HUES48 (cell line): ENCODE measurements around the gene EFCAB7.

Source experiments
- H3K27ac ChIP-seq: one replicate; pipeline ENCODE4 v1.7.0; 2013; ENCODE audit warnings: low read depth, low read length, inconsistent platforms
- H3K27me3 ChIP-seq: 2 replicates; pipeline ENCODE4 v1.6.1; 2013; ENCODE audit warnings: mild to moderate bottlenecking, low read length; ENCODE audit not compliant: control insufficient read depth, insufficient read depth
- H3K36me3 ChIP-seq: 2 replicates; pipeline ENCODE4 v1.6.1; 2013; ENCODE audit warnings: low read length; ENCODE audit not compliant: control insufficient read depth, insufficient read depth
- H3K4me1 ChIP-seq: 2 replicates; pipeline ENCODE4 v1.6.1; 2013; ENCODE audit warnings: mild to moderate bottlenecking, low read length; ENCODE audit not compliant: control insufficient read depth, insufficient read depth
- H3K4me3 ChIP-seq: 2 replicates; pipeline ENCODE4 v1.5.1; 2013; ENCODE audit warnings: mild to moderate bottlenecking, low read depth, low read length
- H3K9ac ChIP-seq: 2 replicates; pipeline ENCODE4 v1.6.1; 2013; ENCODE audit warnings: mild to moderate bottlenecking, low read depth, low read length, moderate library complexity
- H3K9me3 ChIP-seq: 2 replicates; pipeline ENCODE4 v1.6.1; 2013; ENCODE audit warnings: low read length; ENCODE audit not compliant: control insufficient read depth, insufficient read depth

The EFCAB7 gene

DNA sequence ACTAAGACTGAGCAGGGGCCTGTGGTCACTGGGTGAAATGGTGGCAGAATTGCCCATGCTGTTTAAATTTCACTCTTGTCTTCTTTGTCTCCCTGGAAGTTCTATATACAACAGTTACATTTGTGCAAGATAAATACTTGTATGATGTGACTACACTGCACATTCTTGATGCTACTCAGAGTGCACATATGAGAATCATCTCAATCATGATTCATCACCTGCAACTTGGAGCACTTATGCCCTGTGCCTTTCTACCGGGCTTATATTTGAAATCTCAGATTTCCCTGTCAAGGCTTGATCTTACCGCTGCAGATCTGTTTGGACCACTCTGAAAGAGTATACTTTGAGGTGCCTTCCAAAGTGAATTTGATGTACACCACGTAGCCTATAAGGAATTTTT lies 80.5 kb downstream of the EFCAB7 start:
- H3K9me3 ChIP-seq: no peaks in the 10 kb centered on the region
- no peak overlapping the region for H3K4me3 ChIP-seq
- H3K36me3 ChIP-seq: no peaks in the 10 kb centered on the region
- no peak overlapping the region for H3K27ac ChIP-seq
- H3K9ac ChIP-seq: no peak overlapping the region
- no peaks in the 10 kb centered on the region for H3K27me3 ChIP-seq
- peaks cover 8% of the 10 kb centered on the region for H3K4me1 ChIP-seq

DNA sequence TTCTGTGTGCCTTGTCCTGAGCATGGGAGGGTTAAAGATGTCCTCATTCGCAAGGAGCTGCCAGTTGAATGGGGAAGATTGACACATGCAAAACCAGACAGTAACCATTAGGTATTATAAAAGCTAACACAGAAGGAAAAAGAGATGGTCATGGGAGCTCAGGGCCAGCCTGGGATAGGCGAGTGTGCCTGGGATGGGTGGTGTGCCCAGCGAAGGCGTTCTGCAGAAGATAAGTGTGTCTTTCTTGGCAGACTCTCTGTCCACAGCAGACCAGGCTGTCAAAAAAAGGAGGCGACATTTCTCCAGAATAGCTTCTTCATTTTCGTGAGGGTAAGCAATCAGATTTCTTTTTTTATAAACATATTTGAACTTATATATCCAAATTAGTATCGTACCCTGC lies 84.0 kb downstream of the EFCAB7 start:
- Histone ChIP-seq H3K9me3 (no peaks in the 10 kb centered on the region), H3K36me3 (no peaks in the 10 kb centered on the region), H3K27ac (no peak overlapping the region), H3K4me3 (no peak overlapping the region), H3K27me3 (no peaks in the 10 kb centered on the region), H3K9ac (no peak overlapping the region), H3K4me1 (peaks cover 2% of the 10 kb centered on the region; the same call in 1 of the 2 replicates)

DNA sequence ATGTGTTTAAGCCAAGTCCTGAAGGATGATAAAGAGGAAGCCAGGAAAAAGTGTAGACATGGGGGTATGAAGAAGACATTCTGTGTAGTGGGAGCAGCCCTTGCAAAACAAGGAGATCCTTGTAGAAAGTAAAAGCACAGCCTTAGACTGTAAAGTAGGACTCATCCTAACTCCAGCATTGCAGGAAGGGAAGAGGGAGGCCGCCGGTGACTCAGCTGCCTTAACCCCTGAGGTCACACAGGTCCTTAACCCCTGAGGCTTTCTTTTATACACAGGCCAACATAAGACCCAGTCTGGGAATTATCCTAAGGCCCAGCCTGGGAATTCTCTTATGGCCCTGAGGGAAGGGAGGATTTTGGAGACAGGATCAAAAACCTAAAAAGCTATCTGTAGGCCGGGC lies 87.9 kb downstream of the EFCAB7 start:
- Histone ChIP-seq H3K4me3 (no peak overlapping the region), H3K9me3 (no peaks in the 10 kb centered on the region), H3K36me3 (no peaks in the 10 kb centered on the region), H3K9ac (no peak overlapping the region), H3K4me1 (peaks cover 16% of the 10 kb centered on the region), H3K27me3 (no peaks in the 10 kb centered on the region), H3K27ac (peak overlapping the region; percentile 9)

DNA sequence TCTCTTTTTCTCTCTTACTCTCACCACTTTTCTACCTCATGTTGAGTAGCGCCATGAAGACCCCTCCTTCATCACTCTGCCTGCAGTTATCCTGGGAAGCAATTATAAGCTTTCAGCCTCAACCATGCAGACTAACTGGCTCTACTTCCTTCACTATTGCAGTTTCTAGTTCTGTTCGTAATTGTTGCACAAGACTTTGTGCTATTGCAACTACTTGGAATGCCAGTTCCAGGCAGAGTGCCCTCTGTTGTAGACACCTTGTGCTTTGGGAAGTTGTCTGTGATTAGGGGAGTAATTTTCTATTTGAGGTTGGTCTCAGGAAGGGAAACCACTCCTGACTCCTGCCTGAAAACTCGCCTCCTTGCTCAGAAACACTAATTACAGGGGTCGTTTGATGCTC lies 89.2 kb downstream of the EFCAB7 start:
- H3K27ac ChIP-seq: peak overlapping the region; percentile 3
- H3K36me3 ChIP-seq: no peaks in the 10 kb centered on the region
- peaks cover 22% of the 10 kb centered on the region for H3K4me1 ChIP-seq
- no peak overlapping the region for H3K4me3 ChIP-seq
- H3K9me3 ChIP-seq: no peaks in the 10 kb centered on the region
- H3K9ac ChIP-seq: no peak overlapping the region
- H3K27me3 ChIP-seq: no peaks in the 10 kb centered on the region

DNA sequence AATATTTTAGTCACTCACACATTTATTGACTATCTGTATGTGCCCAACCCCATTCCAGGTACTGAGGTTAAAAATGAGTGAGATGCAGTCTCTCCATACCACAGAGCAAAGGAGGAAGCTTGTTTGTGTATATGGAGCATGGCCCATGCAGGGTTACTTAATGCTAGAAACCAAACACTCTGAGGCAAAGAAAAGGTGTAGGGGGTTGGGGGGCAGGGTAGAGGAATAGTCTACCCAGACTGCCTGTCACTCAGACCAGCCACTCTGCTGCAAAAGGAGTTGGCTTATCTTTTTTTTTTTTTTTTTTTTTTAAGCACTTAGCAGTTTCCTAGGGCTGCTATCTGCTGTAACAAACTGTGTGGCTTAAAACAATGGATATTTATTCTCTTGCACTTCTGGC lies 89.6 kb downstream of the EFCAB7 start:
- Histone ChIP-seq H3K4me1 (peaks cover 22% of the 10 kb centered on the region), H3K36me3 (no peaks in the 10 kb centered on the region), H3K27ac (peak overlapping the region; percentile 3), H3K4me3 (no peak overlapping the region), H3K9ac (no peak overlapping the region), H3K9me3 (no peaks in the 10 kb centered on the region), H3K27me3 (no peaks in the 10 kb centered on the region)

DNA sequence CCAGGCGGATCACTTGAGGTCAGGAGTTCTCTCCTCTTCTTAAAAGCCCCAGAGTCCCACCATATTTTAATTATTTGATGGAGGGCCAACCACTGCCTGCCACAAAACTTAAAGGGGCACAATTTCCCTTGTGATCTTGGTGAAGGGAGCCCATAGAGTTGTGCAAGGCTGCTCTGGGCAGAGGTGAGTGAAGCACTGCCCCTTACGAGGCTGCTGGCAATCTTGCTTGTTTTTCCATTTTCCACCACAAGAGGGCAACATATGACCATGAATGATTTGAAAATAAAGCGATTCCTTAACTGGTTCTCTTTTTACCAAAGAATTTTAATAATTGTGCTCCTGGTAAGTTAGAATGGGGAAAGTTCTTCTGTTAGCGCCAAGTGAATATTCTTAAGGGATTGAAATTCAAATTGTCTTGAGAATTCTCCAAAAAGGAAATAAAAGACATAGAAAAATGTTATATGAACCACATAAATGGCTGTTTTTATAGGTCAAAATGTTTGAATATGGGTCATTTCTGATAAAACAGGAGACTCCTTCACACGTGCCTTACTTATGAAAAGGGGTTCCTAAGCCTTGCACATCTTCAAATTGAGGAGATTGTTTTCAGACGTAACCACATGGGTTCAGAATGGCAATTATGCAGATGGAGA lies 92.6 kb downstream of the EFCAB7 start:
- Histone ChIP-seq H3K4me3 (no peak overlapping the region), H3K4me1 (peaks cover 22% of the 10 kb centered on the region), H3K27ac (no peak overlapping the region), H3K9me3 (no peaks in the 10 kb centered on the region), H3K36me3 (no peaks in the 10 kb centered on the region), H3K9ac (no peak overlapping the region), H3K27me3 (no peaks in the 10 kb centered on the region)

DNA sequence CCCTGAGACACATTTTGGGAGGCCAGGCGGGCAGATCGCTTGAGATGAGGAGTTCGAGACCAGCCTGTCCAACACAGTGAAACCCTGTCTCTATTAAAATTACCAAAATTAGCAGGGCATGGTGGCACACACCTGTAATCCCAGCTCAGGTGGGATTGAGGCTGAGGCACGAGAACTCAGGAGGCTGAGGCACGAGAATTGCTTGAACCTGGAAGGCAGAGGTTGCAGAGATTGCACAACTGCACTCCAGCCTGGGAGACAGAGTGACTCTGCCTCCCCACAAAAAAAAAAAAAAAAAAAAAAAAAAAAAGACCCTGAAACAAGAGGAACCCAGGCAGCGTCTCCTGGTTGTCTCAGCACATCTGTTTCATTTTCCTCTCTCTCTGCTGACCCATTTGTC lies 94.1 kb downstream of the EFCAB7 start:
- H3K4me1 ChIP-seq: peaks cover 19% of the 10 kb centered on the region
- H3K27me3 ChIP-seq: no peaks in the 10 kb centered on the region
- no peak overlapping the region for H3K4me3 ChIP-seq
- H3K36me3 ChIP-seq: no peaks in the 10 kb centered on the region
- no peak overlapping the region for H3K27ac ChIP-seq
- H3K9me3 ChIP-seq: no peaks in the 10 kb centered on the region
- no peak overlapping the region for H3K9ac ChIP-seq

DNA sequence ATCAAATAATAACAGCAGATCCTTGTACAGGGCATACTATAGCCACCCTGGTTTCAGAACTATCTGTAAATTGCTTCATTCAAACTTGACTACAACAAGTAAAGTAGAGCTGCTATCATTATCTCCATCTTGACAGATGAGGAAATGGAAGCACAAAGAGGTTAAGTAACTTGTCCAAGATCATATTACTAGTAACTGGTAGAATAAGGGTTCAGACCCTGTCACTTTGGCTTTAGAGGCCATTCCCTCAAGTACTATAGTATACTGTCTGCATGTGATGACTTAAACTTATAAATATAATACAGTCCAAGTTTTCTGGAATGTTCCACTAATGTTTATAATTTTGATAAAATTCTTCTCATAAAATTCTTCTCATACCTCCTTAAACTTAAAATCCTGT lies 94.7 kb downstream of the EFCAB7 start:
- Histone ChIP-seq H3K27ac (no peak overlapping the region), H3K4me1 (peaks cover 13% of the 10 kb centered on the region), H3K27me3 (no peaks in the 10 kb centered on the region)

DNA sequence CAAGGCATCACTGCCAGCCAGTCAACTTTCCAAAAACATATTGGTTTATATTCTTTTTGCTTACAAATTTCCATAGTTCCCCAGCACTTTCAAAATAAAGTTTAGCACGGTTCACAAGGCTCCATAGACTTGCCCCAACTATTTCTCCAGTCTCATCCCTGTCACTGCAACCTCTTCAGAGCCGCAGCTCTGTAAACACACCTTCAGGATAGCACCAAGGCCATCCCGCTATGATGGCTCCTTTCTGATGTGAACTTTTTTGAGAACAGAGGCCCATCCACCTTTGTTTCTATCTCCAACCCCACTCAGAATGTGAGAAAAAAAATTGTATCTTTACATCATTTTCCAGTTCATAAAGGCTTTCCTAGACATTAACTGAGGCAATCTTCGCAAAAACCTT lies 96.2 kb downstream of the EFCAB7 start:
- Histone ChIP-seq H3K27ac (no peak overlapping the region), H3K36me3 (no peaks in the 10 kb centered on the region), H3K4me1 (peaks cover 11% of the 10 kb centered on the region), H3K9me3 (no peaks in the 10 kb centered on the region), H3K4me3 (no peak overlapping the region), H3K27me3 (no peaks in the 10 kb centered on the region), H3K9ac (no peak overlapping the region)

More for the DNA sequence above, 94.7 kb downstream of the EFCAB7 start:
- no peak overlapping the region for H3K4me3 ChIP-seq
- H3K9me3 ChIP-seq: no peaks in the 10 kb centered on the region
- H3K36me3 ChIP-seq: no peaks in the 10 kb centered on the region
- no peak overlapping the region for H3K9ac ChIP-seq

DNA sequence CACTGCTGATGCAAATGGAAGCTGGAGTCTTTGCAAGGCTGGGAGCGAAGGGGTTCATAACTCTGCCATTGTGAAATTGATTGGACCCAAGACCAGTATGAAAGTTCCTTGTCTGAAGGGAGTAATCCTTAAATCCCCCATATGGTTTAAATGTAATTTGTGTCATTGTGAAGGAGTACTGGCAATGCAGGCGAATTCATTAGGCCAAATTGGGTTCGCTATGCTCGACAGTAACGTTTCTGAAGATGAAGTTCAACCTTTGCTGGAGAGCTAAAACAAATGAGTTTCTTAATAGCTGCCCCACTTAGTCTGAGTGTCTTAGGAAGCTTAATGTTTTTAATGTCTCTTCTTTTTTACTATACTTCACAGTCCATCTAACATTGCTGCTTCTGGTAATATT lies 97.3 kb downstream of the EFCAB7 start:
- no peaks in the 10 kb centered on the region for H3K27me3 ChIP-seq
- no peak overlapping the region for H3K9ac ChIP-seq
- no peaks in the 10 kb centered on the region for H3K36me3 ChIP-seq
- H3K4me1 ChIP-seq: peaks cover 11% of the 10 kb centered on the region
- no peaks in the 10 kb centered on the region for H3K9me3 ChIP-seq
- no peak overlapping the region for H3K4me3 ChIP-seq
- H3K27ac ChIP-seq: no peak overlapping the region

DNA sequence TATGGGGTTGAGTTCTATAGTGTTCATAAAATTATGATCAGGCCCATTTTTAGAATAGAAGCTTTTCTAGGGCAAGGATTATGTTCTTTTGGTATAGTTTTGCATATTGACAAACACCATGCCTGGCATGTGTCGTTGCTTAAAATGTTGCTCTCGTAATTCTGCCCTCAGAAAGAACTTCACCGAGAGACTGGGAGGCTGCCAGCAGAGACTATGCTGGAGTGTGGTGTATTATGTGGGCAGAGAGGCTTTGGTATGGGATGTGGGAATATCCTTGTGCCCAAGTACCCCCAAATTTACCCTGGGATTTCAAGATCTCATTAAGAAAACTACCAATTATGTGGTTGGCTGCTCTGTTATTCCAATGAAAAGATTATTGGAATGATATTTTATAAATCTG lies 97.8 kb downstream of the EFCAB7 start:
- H3K4me3 ChIP-seq: no peak overlapping the region
- H3K27me3 ChIP-seq: no peaks in the 10 kb centered on the region
- no peak overlapping the region for H3K9ac ChIP-seq
- H3K9me3 ChIP-seq: no peaks in the 10 kb centered on the region
- H3K4me1 ChIP-seq: peaks cover 9% of the 10 kb centered on the region
- no peaks in the 10 kb centered on the region for H3K36me3 ChIP-seq
- no peak overlapping the region for H3K27ac ChIP-seq
